Measurements from ENCODE around the gene ALG5.

ALG5 gene, protein sequence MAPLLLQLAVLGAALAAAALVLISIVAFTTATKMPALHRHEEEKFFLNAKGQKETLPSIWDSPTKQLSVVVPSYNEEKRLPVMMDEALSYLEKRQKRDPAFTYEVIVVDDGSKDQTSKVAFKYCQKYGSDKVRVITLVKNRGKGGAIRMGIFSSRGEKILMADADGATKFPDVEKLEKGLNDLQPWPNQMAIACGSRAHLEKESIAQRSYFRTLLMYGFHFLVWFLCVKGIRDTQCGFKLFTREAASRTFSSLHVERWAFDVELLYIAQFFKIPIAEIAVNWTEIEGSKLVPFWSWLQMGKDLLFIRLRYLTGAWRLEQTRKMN

DNA sequence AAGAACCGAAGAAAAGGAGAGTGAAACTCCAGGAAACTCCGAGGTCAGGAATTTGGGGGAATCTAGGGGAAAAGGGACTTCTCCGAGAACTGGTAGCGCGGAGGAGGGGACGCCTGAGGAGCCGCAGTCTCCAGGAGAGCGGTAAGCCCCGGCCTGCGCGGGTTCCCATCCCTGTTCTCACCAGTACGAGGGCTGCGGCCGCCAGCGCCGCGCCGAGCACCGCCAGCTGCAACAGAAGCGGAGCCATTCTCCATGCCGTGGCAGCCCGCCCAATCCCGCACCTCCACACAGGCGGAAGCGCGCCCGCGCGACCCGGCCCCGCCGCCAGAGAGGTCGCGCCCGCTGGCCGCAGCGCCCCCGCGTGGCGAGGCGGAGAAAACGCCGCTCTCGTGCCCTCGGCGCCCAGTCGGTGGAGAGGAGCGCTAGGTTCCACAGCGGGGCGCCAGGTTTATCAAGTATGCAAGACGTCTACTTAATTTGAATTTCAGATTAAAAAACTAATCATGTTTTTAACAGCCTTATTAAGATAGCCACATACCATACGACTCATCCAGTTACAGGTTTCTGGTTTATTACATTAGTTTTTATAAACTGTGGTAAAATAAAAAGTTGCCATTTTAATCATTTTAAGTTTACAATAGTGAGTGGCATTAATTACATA, at the start of gene ALG5:
ALG5 (minus strand) TSS at position 287 of the 661 bp plus-strand sequence; CDS start at position 247, 40 bp downstream.
- DNase-seq (ENCODE audit: low read depth in 2 of 2), result peak; percentile 67 to 74

DNA sequence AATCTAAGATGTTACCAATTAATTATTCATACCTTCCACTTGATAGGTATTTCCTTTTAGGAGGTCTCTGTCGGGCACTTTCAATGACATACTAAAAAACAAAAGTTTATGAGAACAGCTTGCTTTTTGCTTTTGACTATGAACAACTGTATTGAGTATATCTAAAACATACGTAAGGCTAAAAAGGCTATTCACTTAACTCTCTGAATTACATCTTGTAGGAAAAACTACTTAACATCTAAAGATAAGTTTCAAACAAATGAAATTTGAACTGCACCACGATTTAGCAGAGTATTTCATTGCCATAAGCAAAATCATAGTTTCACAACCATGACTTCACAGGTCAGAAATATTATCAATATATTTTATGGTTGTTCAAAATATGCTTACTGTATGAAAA, 48.7 kb upstream of the ALG5 start:
- DNase-seq (ENCODE audit: low read depth in 2 of 2), result no peak

DNA sequence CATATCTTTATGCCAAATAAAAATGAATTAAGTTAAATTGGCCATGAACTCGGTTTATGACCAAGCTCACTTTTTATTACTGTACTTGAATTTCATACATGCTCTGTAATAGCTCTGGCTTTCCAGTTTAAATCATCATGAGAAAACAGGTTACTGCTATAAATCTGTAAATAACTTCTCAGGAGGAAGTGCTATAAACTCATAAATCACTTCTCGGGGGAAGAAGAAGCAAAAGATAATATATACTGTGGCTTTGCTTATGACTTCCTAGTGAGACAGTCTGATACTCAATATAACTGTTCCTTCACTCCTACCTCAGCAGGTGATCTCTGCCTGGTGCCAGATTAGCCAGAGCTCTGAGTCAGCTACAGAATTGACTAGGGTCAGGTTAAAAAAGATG, 47.9 kb upstream of the ALG5 start:
- DNase-seq (ENCODE audit: low read depth in 2 of 2), result no peak

DNA sequence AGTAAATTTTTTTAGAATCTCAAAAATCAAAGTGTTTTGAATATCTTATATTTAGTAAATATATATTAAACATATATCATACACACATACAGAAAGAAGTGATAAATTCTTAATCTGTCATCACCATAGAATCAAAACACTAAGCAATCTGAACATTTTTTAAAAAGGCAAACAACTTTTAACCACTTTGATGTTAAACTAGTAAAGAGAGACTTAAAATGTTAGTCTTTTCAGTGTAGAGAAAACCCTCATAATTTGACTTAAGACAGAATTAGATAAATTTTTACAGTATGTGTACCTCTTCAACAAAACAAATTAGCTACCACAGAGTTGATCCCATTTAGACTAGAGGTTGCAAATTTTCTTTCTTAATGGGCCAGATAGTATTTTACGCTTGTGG, 46.9 kb upstream of the ALG5 start:
- no peak for DNase-seq (ENCODE audit: low read depth in 2 of 2)

DNA sequence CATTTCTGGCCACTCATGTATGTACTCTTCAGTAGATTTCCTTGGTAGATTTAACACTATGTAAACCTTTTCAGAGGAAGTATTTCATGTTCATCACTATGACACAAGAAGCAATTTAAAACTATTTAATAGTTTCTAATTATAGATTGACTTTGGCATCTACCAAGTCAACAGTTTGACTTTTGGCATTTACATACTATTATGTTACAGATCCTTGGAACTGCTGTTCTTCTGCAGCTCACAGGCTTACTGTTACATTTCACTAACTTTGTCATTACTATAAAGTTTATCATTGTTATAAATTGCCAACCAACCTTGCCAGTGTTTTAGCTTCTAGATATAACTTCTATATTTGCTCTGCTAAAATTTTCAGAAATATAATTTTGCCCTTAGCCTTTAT, 41.6 kb upstream of the ALG5 start:
- no peak for DNase-seq (ENCODE audit: low read depth in 2 of 2)

DNA sequence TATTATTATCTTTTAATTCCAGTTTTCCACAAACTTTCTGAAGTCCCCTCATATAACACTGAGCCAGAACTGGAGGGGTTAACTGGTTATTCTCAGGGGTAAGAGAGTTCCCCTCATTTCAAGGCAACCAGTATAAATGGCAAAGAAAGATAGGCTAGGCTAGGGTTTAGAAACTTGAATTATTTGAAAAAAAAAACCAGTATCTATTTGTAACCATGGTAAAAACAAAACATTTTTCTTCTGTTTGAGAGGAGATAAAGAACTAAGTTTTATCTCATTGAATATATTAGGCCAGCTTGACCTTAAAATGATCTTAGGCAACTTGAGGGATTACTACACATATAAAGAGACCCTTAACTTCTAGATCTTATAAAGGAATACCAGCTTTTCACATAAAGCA, 40.8 kb upstream of the ALG5 start:
- DNase-seq (ENCODE audit: low read depth in 2 of 2), result no peak

DNA sequence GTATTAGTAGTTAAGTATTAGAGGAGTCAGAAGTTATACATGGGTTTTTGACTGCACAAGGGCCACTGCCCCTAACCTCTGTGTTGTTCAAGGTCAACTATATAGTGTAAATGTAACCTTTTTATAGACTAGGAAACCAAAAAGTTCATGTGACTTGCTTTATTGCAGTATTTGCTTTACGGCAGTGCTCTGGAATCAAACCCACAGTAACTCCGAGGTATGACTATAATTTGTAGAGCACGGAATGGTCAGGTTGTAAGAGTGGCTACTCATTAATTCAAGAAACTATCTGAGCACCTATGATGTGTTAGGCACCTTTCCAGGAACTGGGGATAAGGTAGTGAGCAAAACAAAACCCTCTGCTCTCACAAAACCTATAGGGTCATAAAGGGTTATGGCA, 38.1 kb upstream of the ALG5 start:
- no peak for DNase-seq (ENCODE audit: low read depth in 2 of 2)

DNA sequence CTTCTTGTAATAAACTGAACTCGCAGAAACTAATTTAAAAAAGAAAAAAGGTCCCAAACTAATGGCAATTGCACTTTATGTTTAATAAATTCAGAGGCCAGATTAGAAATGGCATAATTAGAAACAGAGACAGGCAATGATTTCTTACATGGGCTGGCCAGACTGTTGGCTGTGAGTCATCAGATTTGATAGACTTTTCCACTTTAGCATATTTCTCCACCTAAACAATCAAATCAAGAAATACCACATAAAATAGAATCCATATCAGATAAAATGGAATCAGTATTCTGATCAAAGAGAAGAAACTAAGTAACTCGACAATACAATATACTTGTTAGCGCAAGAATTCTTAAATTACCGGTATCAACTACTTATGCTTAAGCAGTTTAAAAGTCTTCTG, 30.5 kb upstream of the ALG5 start:
- DNase-seq (ENCODE audit: low read depth in 2 of 2), result peak; percentile 5 to 8

DNA sequence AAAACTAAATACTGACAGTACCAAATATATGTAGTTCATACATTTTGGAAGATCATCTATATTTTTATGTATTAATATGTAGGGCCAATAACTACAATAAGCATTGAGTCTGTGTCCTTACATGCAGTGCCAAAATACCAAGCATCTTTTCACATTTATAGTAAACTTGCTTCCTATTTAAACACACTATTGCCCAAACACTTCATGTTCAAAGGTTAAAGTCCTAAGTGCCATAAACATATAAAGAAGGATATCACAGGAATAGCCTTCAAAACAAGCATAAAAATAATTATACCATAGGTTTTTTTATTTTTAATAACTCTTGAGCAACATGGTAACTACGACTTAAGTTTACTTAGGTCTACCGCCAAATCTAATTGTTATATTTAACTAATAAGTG, 28.5 kb upstream of the ALG5 start:
- DNase-seq (ENCODE audit: low read depth in 2 of 2), result no peak

DNA sequence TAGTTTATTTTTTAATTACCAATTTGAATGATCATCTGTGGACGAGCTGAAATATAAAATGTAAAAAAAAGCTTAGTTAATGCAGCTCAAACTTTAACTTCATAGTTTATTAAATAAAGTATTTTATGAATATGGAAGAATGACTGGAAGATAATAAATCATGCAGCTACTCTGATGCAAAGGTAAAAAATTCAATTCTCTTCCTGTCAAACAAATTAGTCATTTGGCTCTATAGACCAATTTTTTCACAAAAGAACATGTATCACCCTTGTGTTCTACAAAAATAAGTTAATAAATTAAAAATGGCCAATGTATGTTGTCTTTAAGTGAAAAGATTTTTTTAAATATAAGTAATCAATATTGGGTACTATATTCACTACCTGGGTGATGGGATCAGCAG, 27.6 kb upstream of the ALG5 start:
- no peak for DNase-seq (ENCODE audit: low read depth in 2 of 2)

DNA sequence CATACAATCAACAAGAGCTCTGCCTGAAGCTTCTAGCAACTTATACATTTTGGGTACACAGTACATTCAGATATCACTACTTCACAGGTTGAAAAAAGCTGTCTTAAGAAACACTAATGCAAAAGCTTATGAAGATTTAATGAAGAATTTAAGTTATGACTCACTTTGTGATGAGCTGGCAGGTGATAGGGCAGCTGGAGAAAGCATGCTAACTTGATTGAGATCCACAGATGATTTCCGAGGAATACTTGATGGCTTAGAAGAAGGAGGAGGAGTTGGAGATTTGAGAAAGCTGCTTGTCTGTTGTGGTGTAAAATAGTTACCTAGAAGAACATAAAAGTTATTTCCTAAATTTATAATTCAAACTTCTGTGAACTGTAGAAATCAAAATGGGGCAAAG, 24.7 kb upstream of the ALG5 start:
- DNase-seq (ENCODE audit: low read depth in 2 of 2), result no peak

DNA sequence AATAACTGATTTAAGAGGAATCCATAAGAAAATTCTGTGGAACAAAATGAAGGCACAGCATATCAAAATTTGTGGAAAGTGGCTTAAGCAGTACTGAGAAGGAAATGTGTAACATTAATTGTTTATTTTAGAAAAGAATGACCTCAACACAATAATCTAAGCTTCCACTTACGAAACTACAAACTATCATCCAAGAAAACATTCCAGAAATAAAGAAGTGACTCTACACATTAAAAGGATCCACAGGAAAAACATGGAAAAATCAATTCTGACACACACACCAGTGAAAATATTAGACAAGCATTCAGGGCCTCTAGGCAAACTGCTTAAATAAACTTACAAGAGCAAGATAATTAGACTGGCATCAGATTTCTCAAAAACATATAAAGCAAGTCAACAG, 15.5 kb upstream of the ALG5 start:
- DNase-seq (ENCODE audit: low read depth in 2 of 2), result no peak

DNA sequence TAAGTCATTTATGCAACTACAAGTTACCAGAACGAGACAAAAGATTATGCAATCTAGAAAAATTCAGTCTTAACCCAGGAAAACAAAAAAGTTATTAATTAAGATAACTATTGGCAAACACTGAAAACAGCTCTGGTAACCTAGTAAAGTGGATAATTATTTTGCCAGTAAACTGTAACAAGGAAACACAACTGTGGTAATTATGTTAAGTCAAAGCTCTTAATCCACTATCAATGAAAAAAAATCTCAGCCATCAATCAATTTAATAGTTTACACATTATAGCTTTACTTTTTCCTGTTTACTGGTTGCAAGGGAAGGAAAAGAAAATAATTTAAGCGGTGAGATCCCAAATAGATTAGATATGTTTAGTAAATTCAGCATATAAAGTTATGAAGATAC, 12.6 kb upstream of the ALG5 start:
- no peak for DNase-seq (ENCODE audit: low read depth in 2 of 2)

DNA sequence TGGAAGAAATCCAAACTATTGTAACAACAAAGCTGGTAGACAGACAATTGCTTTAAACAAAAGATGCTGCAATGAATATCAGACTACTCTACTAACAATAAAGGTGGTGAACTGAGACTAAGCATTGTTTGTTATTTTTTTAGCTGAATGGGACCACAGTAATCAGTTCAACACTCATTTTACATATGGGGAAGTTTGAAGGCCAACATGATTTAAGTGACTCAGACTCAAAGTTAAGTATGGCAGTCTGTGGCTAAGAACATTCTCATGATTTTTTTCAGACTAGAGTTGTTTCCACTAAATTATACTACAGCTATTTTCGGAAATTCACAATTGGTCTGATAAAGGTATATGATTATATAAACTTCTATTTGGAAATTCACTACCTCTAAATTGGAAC, 11.9 kb upstream of the ALG5 start:
- no peak for DNase-seq (ENCODE audit: low read depth in 2 of 2)

DNA sequence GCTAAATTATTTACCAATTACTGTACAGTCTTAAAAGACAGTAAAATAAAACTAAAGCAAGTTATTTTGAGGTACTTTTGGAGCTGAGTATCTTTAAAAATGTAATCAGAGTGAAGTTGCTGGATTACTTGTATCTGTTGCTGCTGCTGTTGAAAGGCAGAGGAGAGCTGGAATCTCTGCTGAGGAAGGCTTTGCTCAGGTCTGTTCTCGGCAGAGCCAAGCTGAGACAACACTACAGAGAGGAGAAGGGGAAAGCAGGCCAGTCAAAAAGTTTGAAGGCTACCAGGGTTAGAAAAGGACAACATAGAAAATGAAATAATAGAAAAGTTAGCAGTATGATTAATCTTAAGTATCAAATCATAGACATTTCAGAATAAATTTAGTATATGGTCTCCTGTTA, 11.3 kb upstream of the ALG5 start:
- DNase-seq (ENCODE audit: low read depth in 2 of 2), result no peak

DNA sequence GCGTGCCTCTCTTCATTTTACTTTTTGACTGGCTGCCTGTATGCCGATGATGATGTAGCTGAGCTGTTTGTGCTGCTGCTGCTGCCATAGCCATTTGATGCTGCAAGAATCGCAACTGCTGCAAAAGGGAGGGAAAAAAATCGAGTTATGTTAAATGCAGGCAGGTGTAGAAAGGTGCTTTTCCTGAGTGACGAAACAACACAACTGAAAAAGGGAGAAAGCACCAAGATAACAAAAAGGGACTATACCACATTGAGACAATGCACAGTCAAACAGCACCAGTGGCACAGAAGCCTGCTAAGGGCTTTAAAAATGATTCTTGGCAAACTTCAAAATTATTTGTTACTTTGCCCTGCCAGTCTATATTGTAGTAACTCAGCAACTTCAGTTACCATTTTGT, 10.6 kb upstream of the ALG5 start:
- no peak for DNase-seq (ENCODE audit: low read depth in 2 of 2)

DNA sequence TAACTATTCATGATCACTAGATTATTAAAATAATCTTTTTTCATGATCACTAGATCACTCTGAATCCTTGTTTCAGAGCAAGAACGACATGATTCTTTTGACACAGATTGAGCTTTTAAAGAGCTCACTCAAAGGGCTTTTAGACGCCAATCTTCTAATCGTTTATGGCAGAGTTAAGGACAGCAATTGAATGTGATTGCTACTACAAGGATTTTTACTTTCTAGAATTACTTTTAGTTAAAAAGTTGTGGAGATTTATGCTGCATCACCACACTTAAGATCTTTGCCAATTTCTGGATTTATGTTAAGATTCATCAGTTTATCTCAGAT, 2.7 kb upstream of the ALG5 start:
- DNase-seq (ENCODE audit: low read depth in 2 of 2), result no peak

DNA sequence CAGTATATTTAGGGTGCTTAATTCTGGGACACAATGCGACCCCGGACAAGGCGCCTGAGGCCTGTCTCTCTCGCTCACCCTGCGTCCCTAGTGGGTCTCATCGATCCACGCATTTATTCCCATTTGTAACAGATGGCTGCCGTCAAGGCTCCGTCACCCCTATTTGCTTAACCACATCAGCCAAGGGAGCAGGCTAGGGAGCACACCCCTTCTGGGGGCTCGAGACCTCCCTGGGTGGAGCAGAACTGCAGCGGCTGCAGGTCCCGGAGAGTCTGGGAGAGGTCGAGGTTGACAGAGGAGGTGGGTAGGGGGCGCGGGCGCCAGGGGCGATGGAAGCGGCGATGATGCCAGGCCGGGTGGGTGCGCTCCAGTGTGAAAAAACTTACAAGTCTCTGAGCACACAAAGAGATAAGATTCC, 507 bp downstream of the ALG5 start:
- DNase-seq (ENCODE audit: low read depth in 2 of 2), result no peak

DNA sequence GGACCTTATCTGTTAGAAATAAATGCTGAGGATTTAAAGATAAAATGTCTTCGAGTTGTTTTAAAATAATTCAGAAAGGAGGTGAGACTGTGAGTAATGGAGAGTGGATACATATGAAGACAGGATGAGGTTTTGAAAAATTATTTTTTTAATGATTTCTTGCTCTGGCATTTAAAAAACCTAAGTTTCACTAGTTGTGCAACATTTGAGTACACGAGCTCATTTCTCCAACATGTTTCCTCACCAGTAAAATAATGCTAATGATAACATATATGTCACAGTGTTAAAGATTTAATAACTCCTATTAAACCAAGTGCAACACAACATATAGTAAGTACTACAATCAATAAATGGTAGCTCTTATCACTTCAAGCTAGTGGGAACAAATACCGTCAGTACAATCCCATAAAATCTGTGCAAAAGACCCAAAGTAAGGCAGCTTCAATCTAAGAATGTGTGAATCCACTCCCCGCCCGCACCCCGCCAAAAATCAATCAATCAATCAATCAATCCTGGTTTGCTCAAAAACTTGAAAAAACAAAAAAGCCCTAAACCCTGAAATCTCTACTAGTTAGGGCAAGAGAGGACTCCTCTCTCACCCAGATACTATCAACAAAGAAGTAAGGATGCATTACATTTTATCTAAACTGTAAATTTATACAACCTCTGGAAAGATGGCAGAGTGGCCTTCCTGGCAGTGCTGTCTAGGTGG, 1.3 kb downstream of the ALG5 start:
- no peak for DNase-seq (ENCODE audit: low read depth in 2 of 2)

DNA sequence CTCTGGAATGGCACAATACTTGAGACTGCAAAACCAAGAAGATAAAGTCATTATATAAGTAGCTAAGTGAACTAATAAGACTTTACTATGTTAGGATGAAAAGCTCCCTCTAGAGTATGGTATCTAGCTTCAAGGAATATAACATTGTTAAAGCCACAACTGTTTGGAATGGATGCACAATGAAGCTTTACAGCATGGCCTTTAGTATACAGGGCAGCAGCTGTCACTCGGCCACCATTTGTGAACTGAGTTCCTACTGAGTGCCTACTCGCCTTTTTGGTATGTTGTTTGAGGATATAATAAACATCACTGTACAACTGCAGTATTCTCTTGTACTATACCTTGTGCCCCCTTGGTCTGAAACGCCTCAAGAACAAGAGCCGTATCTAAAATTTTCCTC, 6.8 kb downstream of the ALG5 start:
- DNase-seq (ENCODE audit: low read depth in 2 of 2), result no peak

DNA sequence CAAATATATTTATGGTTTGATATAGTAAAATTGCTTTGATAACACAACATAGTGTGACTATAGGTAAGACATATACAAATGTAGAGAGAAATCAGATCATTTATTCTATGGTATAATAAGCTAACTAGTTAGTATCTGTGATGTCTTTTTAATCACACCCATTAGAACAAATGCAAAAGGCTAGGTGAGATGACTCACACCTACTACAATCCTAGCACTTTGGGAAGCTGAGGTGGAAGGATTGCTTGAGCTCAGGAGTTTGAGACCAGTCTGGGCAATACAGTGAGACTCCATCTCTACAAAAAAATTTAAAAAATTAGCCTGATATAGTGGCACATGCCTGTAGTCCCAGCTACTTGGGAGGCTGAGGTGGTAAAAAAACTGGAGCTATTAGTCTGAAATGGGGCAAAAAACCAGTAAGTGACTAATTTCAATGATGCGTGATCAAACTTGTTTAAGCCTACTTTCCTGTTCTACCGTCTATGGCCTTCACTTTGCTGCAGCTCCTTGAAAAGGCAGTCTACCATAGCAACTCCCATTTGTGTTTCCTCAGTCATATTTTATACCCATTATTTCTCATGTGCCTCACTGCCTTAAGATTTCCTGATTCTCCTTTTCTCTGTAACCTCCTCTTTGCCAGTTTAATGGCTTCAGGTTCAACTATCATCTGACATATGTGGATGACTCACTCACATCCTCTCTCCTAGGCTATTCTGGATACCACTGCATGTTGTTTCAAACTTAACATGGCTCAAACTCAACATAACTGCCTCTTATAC, 12.5 kb downstream of the ALG5 start:
- no peak for DNase-seq (ENCODE audit: low read depth in 2 of 2)

DNA sequence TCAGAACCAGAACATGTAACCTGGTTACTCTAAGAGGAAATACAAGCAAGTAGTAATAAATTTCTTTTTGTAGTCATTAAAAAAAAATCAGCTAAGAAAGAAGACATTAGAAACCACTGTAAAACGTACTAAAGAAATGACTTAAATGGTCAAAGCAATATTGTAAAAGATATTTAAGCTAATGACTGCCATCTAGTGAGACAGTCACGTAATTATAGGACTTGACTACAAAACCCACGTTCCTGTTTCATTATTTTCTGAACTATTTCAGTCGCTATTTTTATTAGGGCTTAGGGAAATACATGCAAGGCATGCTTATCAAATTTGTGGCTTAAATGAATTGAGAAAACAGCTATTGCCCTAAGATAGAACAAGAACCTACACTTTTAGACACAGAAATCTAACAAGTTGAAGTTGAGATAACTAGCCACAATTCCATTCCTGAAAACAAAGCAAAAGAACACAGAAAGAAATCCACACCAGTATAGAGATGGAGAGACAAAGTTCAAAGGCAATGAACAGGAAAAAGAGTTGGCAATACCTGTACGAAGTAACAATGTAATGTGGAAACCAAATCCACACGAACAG, 17.9 kb downstream of the ALG5 start:
- DNase-seq (ENCODE audit: low read depth in 2 of 2), result peak in 1 of 2 experiments; percentile 24
